ENCODE measurements around the gene APOM. TPM values are rescaled to one million over a fixed set of nuclear protein-coding genes. Genes with fewer than 3 reads are reported as not detected.

The APOM gene
- total RNA-seq, 1 donor from 2014 or later: 0.85 TPM

- DNase-seq (ENCODE audit: low spot score): no peak
- peak overlapping the region; percentile 91 for H3K27ac Mint-ChIP-seq (ENCODE audit: unreplicated experiment)
- H3K27me3 Mint-ChIP-seq (ENCODE audit: low read depth): no peaks in the 10 kb centered on the region
- H3K4me1 Mint-ChIP-seq (ENCODE audit: low read depth): peaks cover 26% of the 10 kb centered on the region
- no peaks in the 10 kb centered on the region for H3K9me3 Mint-ChIP-seq (ENCODE audit: low read depth)
- H3K4me3 Mint-ChIP-seq (ENCODE audit: unreplicated experiment): peak overlapping the region; percentile 98
- TF ChIP-seq CTCF (IDR thresholded peaks at IDR 0.05): no peak
- H3K36me3 Mint-ChIP-seq (ENCODE audit: low read depth): peaks cover 21% of the 10 kb centered on the region
Observed at GRCh38 chr6:31621320-31621939, 34.3 kb upstream of the APOM start.

GRCh38 chr6:31621991-31622390 lies 33.7 kb upstream of the APOM start:
- Mint-ChIP-seq H3K4me1 (ENCODE audit: low read depth) (peaks cover 26% of the 10 kb centered on the region), H3K9me3 (ENCODE audit: low read depth) (no peaks in the 10 kb centered on the region), H3K36me3 (ENCODE audit: low read depth) (peaks cover 24% of the 10 kb centered on the region), H3K27me3 (ENCODE audit: low read depth) (no peaks in the 10 kb centered on the region), H3K4me3 (ENCODE audit: unreplicated experiment) (peak overlapping the region; percentile 98), H3K27ac (ENCODE audit: unreplicated experiment) (peak overlapping the region; percentile 91)
- DNase-seq (ENCODE audit: low spot score): no peak
- no peak for TF ChIP-seq CTCF (IDR thresholded peaks at IDR 0.05)

- H3K4me3 Mint-ChIP-seq (ENCODE audit: unreplicated experiment): peak overlapping the region; percentile 98
- peaks cover 26% of the 10 kb centered on the region for H3K4me1 Mint-ChIP-seq (ENCODE audit: low read depth)
- H3K27ac Mint-ChIP-seq (ENCODE audit: unreplicated experiment): peak overlapping the region; percentile 91
- peaks cover 30% of the 10 kb centered on the region for H3K36me3 Mint-ChIP-seq (ENCODE audit: low read depth)
- no peak for TF ChIP-seq CTCF (IDR thresholded peaks at IDR 0.05)
- no peak for DNase-seq (ENCODE audit: low spot score)
- H3K9me3 Mint-ChIP-seq (ENCODE audit: low read depth): no peaks in the 10 kb centered on the region
- H3K27me3 Mint-ChIP-seq (ENCODE audit: low read depth): no peaks in the 10 kb centered on the region
Observed at GRCh38 chr6:31622684-31623091, 33.0 kb upstream of the APOM start.

GRCh38 chr6:31624070-31624469 lies 31.6 kb upstream of the APOM start:
- Mint-ChIP-seq H3K4me1 (ENCODE audit: low read depth) (peaks cover 26% of the 10 kb centered on the region), H3K36me3 (ENCODE audit: low read depth) (peaks cover 39% of the 10 kb centered on the region), H3K4me3 (ENCODE audit: unreplicated experiment) (no peak overlapping the region), H3K9me3 (ENCODE audit: low read depth) (no peaks in the 10 kb centered on the region), H3K27ac (ENCODE audit: unreplicated experiment) (no peak overlapping the region), H3K27me3 (ENCODE audit: low read depth) (no peaks in the 10 kb centered on the region)
- no peak for DNase-seq (ENCODE audit: low spot score)
- no peak for TF ChIP-seq CTCF (IDR thresholded peaks at IDR 0.05)

GRCh38 chr6:31626952-31627351 lies 28.7 kb upstream of the APOM start:
- TF ChIP-seq CTCF (IDR thresholded peaks at IDR 0.05): no peak
- no peak for DNase-seq (ENCODE audit: low spot score)
- peaks cover 15% of the 10 kb centered on the region for H3K4me1 Mint-ChIP-seq (ENCODE audit: low read depth)
- H3K27me3 Mint-ChIP-seq (ENCODE audit: low read depth): no peaks in the 10 kb centered on the region
- no peak overlapping the region for H3K27ac Mint-ChIP-seq (ENCODE audit: unreplicated experiment)
- no peaks in the 10 kb centered on the region for H3K9me3 Mint-ChIP-seq (ENCODE audit: low read depth)
- no peak overlapping the region for H3K4me3 Mint-ChIP-seq (ENCODE audit: unreplicated experiment)
- peaks cover 58% of the 10 kb centered on the region for H3K36me3 Mint-ChIP-seq (ENCODE audit: low read depth)

Data from chondrocyte (in vitro differentiated cells).